NB4 (cell line): ENCODE results near the gene RRP12.
A peak's percentile ranks its signal among the peaks of the same experiment; 100 is the strongest.

Source experiments
- DNase-seq: peaks from one replicate; pipeline ENCODE4 v3.0.0; 2010; ENCODE audit warnings: low read depth
- H3K4me3 ChIP-seq: one replicate; pipeline ENCODE4 v1.5.1; 2011; ENCODE audit warnings: mild to moderate bottlenecking, low read depth, low read length, moderate library complexity
- CTCF ChIP-seq: IDR thresholded peaks from one replicate; pipeline ENCODE4 v1.5.1; 2012; ENCODE audit warnings: low read depth, low read length
- MAX ChIP-seq: IDR thresholded peaks from 2 replicates; pipeline ENCODE4 v1.6.1; 2011; ENCODE audit warnings: low read depth, low read length
- MYC ChIP-seq: IDR thresholded peaks from 2 replicates; pipeline ENCODE4 v1.6.1; 2011; ENCODE audit warnings: low read depth, low read length
- POLR2A ChIP-seq: IDR thresholded peaks from 2 replicates; pipeline ENCODE4 v1.6.1; 2011; ENCODE audit warnings: mild to moderate bottlenecking; ENCODE audit not compliant: insufficient read length; ENCODE audit errors: extremely low read depth

The RRP12 gene

GRCh38 chr10:97333601-97334369, 67.4 kb downstream of the RRP12 start:
- DNase-seq, result peak; percentile 94
- TF ChIP-seq MYC, result peak; percentile 50; the same call in 1 of the 2 replicates
- peak; percentile 23 for TF ChIP-seq MAX
- TF ChIP-seq CTCF, result no peak
- TF ChIP-seq POLR2A, result peak; percentile 54

GRCh38 chr10:97333351-97333600, 67.9 kb downstream of the RRP12 start:
- peak overlapping the region; percentile 89 for H3K4me3 ChIP-seq
- TF ChIP-seq POLR2A (no peak), MYC (no peak), MAX (peak; percentile 27; the same call in 1 of the 2 replicates), CTCF (peak; percentile 22)
- DNase-seq, result no peak

More at GRCh38 chr10:97333601-97334369, 67.4 kb downstream of the RRP12 start:
- H3K4me3 ChIP-seq, result peak overlapping the region; percentile 89

GRCh38 chr10:97332591-97333350, 68.4 kb downstream of the RRP12 start:
- peak overlapping the region; percentile 89 for H3K4me3 ChIP-seq
- DNase-seq, result peak; percentile 74
- no peak for TF ChIP-seq POLR2A
- no peak for TF ChIP-seq MAX
- no peak for TF ChIP-seq MYC
- peak; percentile 28 for TF ChIP-seq CTCF

GRCh38 chr10:97331153-97331703, 69.9 kb downstream of the RRP12 start:
- peak; percentile 28 for DNase-seq
- H3K4me3 ChIP-seq, result peak overlapping the region; percentile 89
- no peak for TF ChIP-seq MAX
- no peak for TF ChIP-seq MYC
- no peak for TF ChIP-seq CTCF
- TF ChIP-seq POLR2A, result no peak

GRCh38 chr10:97329766-97330165, 71.4 kb downstream of the RRP12 start:
- no peak for DNase-seq
- H3K4me3 ChIP-seq, result peak overlapping the region; percentile 3
- TF ChIP-seq MYC, result no peak
- TF ChIP-seq POLR2A, result no peak
- no peak for TF ChIP-seq CTCF
- TF ChIP-seq MAX, result no peak
